NCI-H187 treated with DMSO at 0.1 percent for 48 hours (cell line): ENCODE measurements around the gene CTIF.
"Not testable (repeated sequence)": the region's sequence is repeated elsewhere in the genome, so short reads cannot be mapped to it uniquely, and the experiment has no call there.

Experiments used
- DNase-seq: peaks from one replicate; lab custom pipeline; 2025; lab: John Stamatoyannopoulos, UW

CTIF gene

GRCh38 chr18:48643262-48643661 is 104.4 kb downstream of the CTIF start:
- no peak for DNase-seq

- no peak for DNase-seq
Measured at GRCh38 chr18:48644029-48644428, 105.2 kb downstream of the CTIF start.

GRCh38 chr18:48645427-48646002 is 106.7 kb downstream of the CTIF start:
- no peak for DNase-seq

GRCh38 chr18:48646976-48647375 is 108.1 kb downstream of the CTIF start:
- no peak for DNase-seq

GRCh38 chr18:48649231-48649630 is 110.4 kb downstream of the CTIF start:
- DNase-seq, result no peak

GRCh38 chr18:48654591-48654990 is 115.8 kb downstream of the CTIF start:
- DNase-seq, result not testable (repeated sequence)

GRCh38 chr18:48655508-48655907 is 116.7 kb downstream of the CTIF start:
- DNase-seq, result no peak

GRCh38 chr18:48656176-48656575 is 117.3 kb downstream of the CTIF start:
- no peak for DNase-seq

GRCh38 chr18:48656582-48656981 is 117.8 kb downstream of the CTIF start:
- DNase-seq, result no peak

- no peak for DNase-seq
Measured at GRCh38 chr18:48657447-48658120, 118.8 kb downstream of the CTIF start.

GRCh38 chr18:48658721-48659120 is 119.9 kb downstream of the CTIF start:
- no peak for DNase-seq

GRCh38 chr18:48659188-48660009 is 120.6 kb downstream of the CTIF start:
- DNase-seq, result no peak

GRCh38 chr18:48660346-48661228 is 121.8 kb downstream of the CTIF start:
- no peak for DNase-seq

GRCh38 chr18:48661421-48661820 is 122.6 kb downstream of the CTIF start:
- no peak for DNase-seq

- DNase-seq, result no peak
Measured at GRCh38 chr18:48662011-48662661, 123.3 kb downstream of the CTIF start.

GRCh38 chr18:48663096-48663930 is 124.5 kb downstream of the CTIF start:
- no peak for DNase-seq

GRCh38 chr18:48663931-48664847 is 125.4 kb downstream of the CTIF start:
- no peak for DNase-seq

GRCh38 chr18:48665654-48666053 is 126.8 kb downstream of the CTIF start:
- no peak for DNase-seq

- DNase-seq, result no peak
Measured at GRCh38 chr18:48666613-48667012, 127.8 kb downstream of the CTIF start.
